Neuron (in vitro differentiated cells): ENCODE results near the gene ACOXL.

Source experiments
- H2AFZ ChIP-seq: one replicate; pipeline ENCODE4 v1.6.1; 2013; ENCODE audit warnings: low read depth, mild to moderate bottlenecking, inconsistent platforms, low read length, moderate library complexity
- H3K27me3 ChIP-seq: one replicate; pipeline ENCODE4 v1.6.1; 2013; ENCODE audit warnings: low read length; ENCODE audit not compliant: insufficient read depth
- H3K36me3 ChIP-seq: one replicate; pipeline ENCODE4 v1.6.1; 2013; ENCODE audit warnings: low read length; ENCODE audit not compliant: insufficient read depth
- H3K4me1 ChIP-seq: one replicate; pipeline ENCODE4 v1.6.1; 2013; ENCODE audit warnings: low read length; ENCODE audit not compliant: insufficient read depth
- H3K4me3 ChIP-seq: 2 replicates; pipeline ENCODE4 v1.5.1; 2013; ENCODE audit warnings: mild to moderate bottlenecking, low read length, moderate library complexity
- H3K9me3 ChIP-seq: one replicate; pipeline ENCODE4 v1.6.1; 2013; ENCODE audit warnings: low read length

ACOXL gene

GRCh38 chr2:111119822-111120252 is 387.5 kb downstream of the ACOXL start:
- no peaks in the 10 kb centered on the region for H3K9me3 ChIP-seq
- peak overlapping the region; percentile 87 for H2AFZ ChIP-seq
- H3K36me3 ChIP-seq, result peaks cover 9% of the 10 kb centered on the region
- H3K4me3 ChIP-seq, result peak overlapping the region; percentile 80
- H3K27me3 ChIP-seq, result peaks cover 21% of the 10 kb centered on the region
- H3K4me1 ChIP-seq, result peaks cover 28% of the 10 kb centered on the region

GRCh38 chr2:111120253-111121027 is 388.1 kb downstream of the ACOXL start, which contains the start of gene BCL2L11:
BCL2L11 (plus strand) TSS chr2:111120914; CDS start chr2:111123746, 2,832 bp downstream.
- Histone ChIP-seq H3K4me3 (peak within 1 kb of the TSS; percentile 80), H2AFZ (peak within 1 kb of the TSS; percentile 87), H3K9me3 (no peaks in the 10 kb centered on the region), H3K36me3 (peaks cover 15% of the 10 kb centered on the region), H3K4me1 (peaks cover 33% of the 10 kb centered on the region), H3K27me3 (peaks cover 21% of the 10 kb centered on the region)

- Histone ChIP-seq H3K36me3 (peaks cover 22% of the 10 kb centered on the region), H3K4me3 (peak overlapping the region; percentile 80), H3K4me1 (peaks cover 39% of the 10 kb centered on the region), H3K9me3 (no peaks in the 10 kb centered on the region), H3K27me3 (peaks cover 21% of the 10 kb centered on the region), H2AFZ (peak overlapping the region; percentile 87)
These were observed 388.9 kb downstream of the ACOXL start for GRCh38 chr2:111121028-111121827.

- Histone ChIP-seq H3K9me3 (no peaks in the 10 kb centered on the region), H3K27me3 (peaks cover 21% of the 10 kb centered on the region), H3K4me1 (peaks cover 43% of the 10 kb centered on the region), H3K36me3 (peaks cover 30% of the 10 kb centered on the region), H3K4me3 (peak overlapping the region; percentile 80), H2AFZ (peak overlapping the region; percentile 87)
These were observed 389.7 kb downstream of the ACOXL start for GRCh38 chr2:111121828-111122630.

- no peaks in the 10 kb centered on the region for H3K9me3 ChIP-seq
- H3K4me1 ChIP-seq, result peaks cover 44% of the 10 kb centered on the region
- H3K4me3 ChIP-seq, result peak overlapping the region; percentile 80
- H3K36me3 ChIP-seq, result peaks cover 38% of the 10 kb centered on the region
- H2AFZ ChIP-seq, result peak overlapping the region; percentile 66
- peaks cover 17% of the 10 kb centered on the region for H3K27me3 ChIP-seq
These were observed 390.5 kb downstream of the ACOXL start for GRCh38 chr2:111122631-111123421.

- Histone ChIP-seq H2AFZ (no peak overlapping the region), H3K4me1 (peaks cover 38% of the 10 kb centered on the region), H3K27me3 (peaks cover 8% of the 10 kb centered on the region), H3K36me3 (peaks cover 47% of the 10 kb centered on the region), H3K9me3 (no peaks in the 10 kb centered on the region), H3K4me3 (peak overlapping the region; percentile 80)
These were observed 391.4 kb downstream of the ACOXL start for GRCh38 chr2:111123751-111124150.

- Histone ChIP-seq H3K9me3 (peaks cover 3% of the 10 kb centered on the region), H3K4me1 (peaks cover 34% of the 10 kb centered on the region), H3K27me3 (no peaks in the 10 kb centered on the region), H3K4me3 (no peak overlapping the region), H2AFZ (no peak overlapping the region), H3K36me3 (peaks cover 67% of the 10 kb centered on the region)
These were observed 394.2 kb downstream of the ACOXL start for GRCh38 chr2:111126581-111126980.

GRCh38 chr2:111127351-111127750 is 395.0 kb downstream of the ACOXL start:
- H3K27me3 ChIP-seq, result no peaks in the 10 kb centered on the region
- H3K4me3 ChIP-seq, result no peak overlapping the region
- no peak overlapping the region for H2AFZ ChIP-seq
- H3K4me1 ChIP-seq, result peaks cover 29% of the 10 kb centered on the region
- peaks cover 5% of the 10 kb centered on the region for H3K9me3 ChIP-seq
- peaks cover 73% of the 10 kb centered on the region for H3K36me3 ChIP-seq

- peaks cover 5% of the 10 kb centered on the region for H3K9me3 ChIP-seq
- H3K36me3 ChIP-seq, result peaks cover 79% of the 10 kb centered on the region
- no peaks in the 10 kb centered on the region for H3K27me3 ChIP-seq
- no peak overlapping the region for H2AFZ ChIP-seq
- peaks cover 29% of the 10 kb centered on the region for H3K4me1 ChIP-seq
- H3K4me3 ChIP-seq, result no peak overlapping the region
These were observed 395.7 kb downstream of the ACOXL start for GRCh38 chr2:111128096-111128495.

GRCh38 chr2:111133603-111134002 is 401.2 kb downstream of the ACOXL start:
- no peak overlapping the region for H2AFZ ChIP-seq
- no peaks in the 10 kb centered on the region for H3K27me3 ChIP-seq
- peaks cover 73% of the 10 kb centered on the region for H3K36me3 ChIP-seq
- no peak overlapping the region for H3K4me3 ChIP-seq
- H3K4me1 ChIP-seq, result no peaks in the 10 kb centered on the region
- H3K9me3 ChIP-seq, result peaks cover 10% of the 10 kb centered on the region

- Histone ChIP-seq H2AFZ (no peak overlapping the region), H3K9me3 (peaks cover 8% of the 10 kb centered on the region), H3K27me3 (no peaks in the 10 kb centered on the region), H3K36me3 (peaks cover 73% of the 10 kb centered on the region), H3K4me1 (no peaks in the 10 kb centered on the region), H3K4me3 (no peak overlapping the region)
These were observed 401.7 kb downstream of the ACOXL start for GRCh38 chr2:111134055-111134454.

- no peaks in the 10 kb centered on the region for H3K27me3 ChIP-seq
- H3K4me3 ChIP-seq, result no peak overlapping the region
- H3K4me1 ChIP-seq, result no peaks in the 10 kb centered on the region
These were observed 403.0 kb downstream of the ACOXL start for GRCh38 chr2:111135237-111135909.

More at GRCh38 chr2:111135237-111135909, 403.0 kb downstream of the ACOXL start:
- Histone ChIP-seq H3K36me3 (peaks cover 70% of the 10 kb centered on the region), H2AFZ (no peak overlapping the region), H3K9me3 (peaks cover 7% of the 10 kb centered on the region)
